Hematopoietic multipotent progenitor cell treated with erythropoietin and hydrocortisone succinate and interleukin-3 and kit ligand, for 15 days (in vitro differentiated cells): ENCODE data around the gene USP37.

Experiments
- DNase-seq: peaks from one replicate; pipeline ENCODE4 v3.0.0-alpha.2; 2015; ENCODE audit warnings: low spot score

USP37 gene, protein sequence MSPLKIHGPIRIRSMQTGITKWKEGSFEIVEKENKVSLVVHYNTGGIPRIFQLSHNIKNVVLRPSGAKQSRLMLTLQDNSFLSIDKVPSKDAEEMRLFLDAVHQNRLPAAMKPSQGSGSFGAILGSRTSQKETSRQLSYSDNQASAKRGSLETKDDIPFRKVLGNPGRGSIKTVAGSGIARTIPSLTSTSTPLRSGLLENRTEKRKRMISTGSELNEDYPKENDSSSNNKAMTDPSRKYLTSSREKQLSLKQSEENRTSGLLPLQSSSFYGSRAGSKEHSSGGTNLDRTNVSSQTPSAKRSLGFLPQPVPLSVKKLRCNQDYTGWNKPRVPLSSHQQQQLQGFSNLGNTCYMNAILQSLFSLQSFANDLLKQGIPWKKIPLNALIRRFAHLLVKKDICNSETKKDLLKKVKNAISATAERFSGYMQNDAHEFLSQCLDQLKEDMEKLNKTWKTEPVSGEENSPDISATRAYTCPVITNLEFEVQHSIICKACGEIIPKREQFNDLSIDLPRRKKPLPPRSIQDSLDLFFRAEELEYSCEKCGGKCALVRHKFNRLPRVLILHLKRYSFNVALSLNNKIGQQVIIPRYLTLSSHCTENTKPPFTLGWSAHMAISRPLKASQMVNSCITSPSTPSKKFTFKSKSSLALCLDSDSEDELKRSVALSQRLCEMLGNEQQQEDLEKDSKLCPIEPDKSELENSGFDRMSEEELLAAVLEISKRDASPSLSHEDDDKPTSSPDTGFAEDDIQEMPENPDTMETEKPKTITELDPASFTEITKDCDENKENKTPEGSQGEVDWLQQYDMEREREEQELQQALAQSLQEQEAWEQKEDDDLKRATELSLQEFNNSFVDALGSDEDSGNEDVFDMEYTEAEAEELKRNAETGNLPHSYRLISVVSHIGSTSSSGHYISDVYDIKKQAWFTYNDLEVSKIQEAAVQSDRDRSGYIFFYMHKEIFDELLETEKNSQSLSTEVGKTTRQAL

DNA sequence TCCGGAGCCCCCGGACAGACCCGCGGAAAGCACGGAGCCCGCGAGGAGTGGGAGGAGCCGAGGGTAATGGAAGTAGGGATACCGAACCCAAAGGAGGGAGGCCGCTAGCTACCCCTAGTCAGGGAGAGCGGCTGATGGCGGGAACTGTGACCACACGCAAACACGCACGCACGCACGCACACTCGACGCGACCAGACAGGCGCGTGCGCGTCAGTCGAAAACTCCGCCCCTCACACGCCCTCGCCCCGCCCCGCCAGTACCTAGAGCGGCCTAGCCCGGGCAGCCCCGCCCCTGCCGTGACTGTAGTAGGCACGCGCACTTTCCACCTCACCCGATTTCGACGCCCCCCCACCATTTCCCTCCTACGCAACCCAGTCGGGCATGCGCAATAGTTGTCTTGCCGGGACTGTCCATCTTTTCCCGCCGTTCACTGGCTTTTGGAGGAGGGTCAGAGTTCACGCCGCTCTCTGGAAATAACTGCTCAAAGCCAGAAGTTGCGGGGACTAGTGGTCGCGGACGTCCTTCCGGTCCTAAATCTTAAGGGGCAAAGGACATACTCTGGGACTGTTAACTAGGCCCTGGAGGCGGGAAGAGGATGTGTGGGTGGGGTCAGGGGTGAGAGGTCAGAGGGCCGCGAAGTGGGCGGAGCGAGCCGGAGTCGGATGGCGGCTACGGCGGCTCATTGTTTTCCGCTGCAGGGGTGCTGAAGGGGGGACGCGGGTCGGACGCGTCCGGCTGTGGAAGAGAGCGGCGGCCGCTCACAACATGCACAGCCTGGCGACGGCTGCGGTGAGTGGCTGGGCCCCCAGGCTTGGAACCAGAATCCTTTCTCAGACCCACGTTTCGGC is at the start of gene USP37, which contains the start of gene CNOT9:
USP37 (minus strand) TSS at position 162 of the 848 bp plus-strand sequence. CDS start 9,698 bp downstream, outside the sequence.
CNOT9 (plus strand) TSS at position 650 of the 848 bp plus-strand sequence; CDS start at position 766, 116 bp downstream.
- peak; percentile 97 for DNase-seq

DNA sequence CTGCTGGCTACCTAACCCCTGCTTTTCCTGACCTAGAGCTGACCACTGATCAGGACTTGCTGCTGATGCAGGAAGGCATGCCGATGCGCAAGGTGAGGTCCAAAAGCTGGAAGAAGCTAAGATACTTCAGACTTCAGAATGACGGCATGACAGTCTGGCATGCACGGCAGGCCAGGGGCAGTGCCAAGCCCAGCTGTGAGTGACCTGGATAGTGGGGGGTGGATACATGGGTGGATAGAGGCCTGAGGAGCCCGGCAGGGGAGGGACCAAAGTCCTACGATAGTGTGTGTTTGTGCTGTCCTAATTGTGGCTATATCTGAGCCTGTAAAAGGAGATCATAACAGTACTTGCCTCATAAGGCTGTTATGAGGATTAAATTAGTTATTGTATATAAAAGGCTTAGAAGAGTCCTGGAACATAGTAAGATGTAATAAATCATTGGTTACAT is 47.7 kb upstream of the USP37 start:
- DNase-seq = no peak

DNA sequence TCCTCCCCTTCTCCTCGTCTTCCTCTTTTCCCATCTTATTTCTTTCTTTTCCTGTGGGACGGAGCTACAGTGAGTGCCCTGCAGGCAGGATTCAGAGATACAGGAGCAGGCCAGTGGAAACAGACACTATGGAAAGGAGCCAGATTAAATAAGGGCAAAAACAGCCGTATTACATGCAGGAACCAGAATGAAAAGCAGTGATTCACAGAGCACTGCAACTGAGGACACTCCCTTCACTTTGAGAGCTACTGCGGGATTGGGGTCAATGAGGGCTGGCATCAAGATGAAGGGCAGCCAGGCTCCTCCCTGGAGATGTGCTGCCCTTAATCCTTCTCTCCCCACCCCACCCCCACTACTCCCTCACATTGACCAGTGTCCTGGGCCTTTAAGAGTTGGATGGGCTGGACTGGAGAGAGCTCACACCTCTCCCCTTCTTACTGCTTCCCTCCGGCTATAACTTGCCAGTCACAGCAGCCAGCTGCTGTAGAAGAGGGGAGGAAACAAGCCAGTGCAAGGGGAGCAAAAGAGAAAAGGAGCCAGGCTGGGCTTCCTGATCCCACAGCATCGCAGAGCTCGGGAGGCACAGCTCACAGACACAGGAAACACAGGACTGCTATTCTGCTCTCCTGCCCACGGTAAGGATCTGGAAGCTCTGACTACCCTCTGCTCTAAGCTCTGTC is 39.4 kb upstream of the USP37 start, which contains the start of gene PLCD4:
PLCD4 (plus strand) TSS at position 464 of the 680 bp plus-strand sequence. CDS start 7,841 bp downstream, outside the sequence.
- no peak for DNase-seq

DNA sequence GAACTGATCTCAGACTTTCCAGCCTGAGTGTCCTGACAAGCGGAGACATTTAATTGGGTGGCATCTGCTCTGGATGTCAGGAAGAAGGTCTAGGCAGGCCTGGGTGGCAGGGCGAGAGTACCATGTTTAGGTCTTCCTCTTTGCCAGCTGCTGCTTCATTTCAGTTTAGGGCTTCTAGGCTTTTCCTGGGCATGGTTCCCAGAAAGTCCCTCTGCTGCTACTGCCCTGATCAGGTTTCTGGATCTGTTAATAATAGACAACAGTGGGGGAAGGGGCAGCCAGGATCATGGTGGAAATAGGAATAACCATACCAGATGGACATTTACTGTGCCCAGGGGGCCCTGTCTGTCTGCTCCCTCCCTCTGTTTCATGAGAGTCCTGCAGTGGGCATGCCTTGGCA is 37.3 kb upstream of the USP37 start:
- no peak for DNase-seq

DNA sequence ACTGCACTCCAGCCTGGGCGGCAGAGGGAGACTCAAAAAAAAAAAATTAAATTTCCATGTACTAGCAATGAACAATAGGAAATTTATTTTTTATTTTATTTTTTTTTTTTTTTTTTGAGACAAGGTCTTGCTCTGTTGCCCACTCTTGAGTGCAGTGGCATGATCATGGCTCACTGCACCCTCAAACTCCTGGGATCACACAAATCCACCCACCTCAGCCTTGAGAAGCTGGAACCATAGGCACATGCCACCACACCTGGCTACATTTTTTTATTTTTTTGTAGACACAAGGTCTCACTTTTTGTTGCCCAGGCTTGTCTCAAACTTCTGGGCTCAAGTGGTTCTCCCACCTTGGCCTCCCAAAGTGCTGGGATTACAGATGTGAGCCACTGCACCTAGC is 17.4 kb upstream of the USP37 start:
- DNase-seq = no peak

DNA sequence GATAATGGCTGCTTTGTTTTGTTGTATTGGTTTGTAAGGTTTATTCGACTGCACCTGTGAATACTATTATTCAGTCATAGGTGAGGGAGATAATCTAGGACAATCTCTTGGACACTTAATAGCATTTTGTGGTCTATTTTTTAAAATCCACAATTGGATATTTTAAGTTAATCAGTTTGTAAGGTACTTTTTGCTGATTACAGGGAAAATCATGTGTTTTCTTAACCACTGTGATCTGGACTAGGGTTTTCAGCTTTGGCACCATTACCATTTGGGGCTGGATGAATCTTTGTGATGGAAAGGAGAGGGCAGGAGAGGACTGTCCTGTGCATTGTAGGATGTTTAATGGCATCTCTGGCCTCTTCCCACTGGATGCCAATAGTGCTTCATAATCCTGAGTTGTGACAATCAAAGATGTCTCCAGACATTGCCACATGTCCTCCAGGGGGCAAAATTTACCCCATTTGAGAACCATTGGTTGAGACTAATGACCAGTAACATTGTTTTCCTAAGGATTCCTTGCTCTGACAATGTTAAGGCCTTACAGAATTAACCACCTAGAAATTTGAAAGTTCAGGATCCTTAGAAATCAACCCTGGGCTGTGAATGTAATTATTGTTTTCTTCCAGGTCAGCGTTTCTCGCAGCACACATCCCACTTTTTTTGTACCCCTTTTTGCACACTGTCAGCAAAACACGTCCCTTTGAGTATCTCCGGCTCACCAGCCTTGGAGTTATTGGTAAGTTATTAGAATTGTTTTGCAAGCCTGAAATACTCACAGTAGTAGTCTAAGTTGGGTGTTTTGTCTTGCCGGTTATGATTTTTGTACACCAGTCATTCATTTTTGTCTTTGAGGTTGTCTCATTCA is 16.1 kb upstream of the USP37 start:
- DNase-seq = no peak

DNA sequence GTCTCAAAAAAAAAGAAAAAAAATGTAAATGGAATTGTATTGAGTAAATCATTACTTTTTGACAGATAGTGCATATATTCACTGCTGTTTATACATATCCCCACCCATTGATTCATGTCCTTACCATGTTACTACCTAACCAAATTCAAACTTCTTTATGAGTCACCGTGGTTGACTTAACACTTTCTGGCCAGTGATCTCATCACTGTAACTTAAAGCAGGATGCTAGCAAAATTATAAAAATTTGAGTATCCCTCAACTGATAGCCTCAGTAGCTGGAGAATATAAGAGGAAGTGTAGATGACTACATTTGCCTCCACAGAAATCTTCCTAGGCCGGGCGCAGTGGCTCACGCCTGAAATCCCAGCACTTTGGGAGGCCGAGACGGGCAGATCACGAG is 13.9 kb upstream of the USP37 start:
- DNase-seq = no peak

DNA sequence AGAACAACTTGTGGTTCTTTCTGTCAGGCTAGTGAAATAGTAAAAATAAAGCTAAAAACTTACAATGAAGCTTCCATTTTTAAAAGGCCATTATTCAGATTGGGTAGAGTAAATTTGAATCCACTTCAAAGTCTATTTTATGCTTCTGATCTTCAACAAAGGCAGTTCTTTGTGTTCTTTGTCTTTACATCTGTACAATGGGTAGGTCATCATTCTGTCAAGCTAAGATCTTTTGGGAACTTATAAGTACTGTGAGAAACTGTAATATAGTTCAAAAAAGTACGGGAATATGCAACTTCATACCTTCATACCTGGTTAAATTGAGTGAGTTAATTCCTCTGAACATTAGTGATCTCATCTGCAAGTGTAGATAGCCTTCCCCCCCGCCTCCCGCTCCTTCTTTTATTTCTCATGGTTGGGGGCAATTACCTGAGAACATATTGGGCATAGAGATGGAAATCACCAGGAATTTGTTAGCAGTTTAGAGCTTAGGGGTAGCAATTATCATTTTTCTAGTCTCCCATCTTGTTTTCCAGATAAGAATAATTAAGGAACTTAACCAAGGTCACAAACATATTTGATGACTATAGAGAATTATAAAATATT is 10.2 kb upstream of the USP37 start:
- DNase-seq = no peak

DNA sequence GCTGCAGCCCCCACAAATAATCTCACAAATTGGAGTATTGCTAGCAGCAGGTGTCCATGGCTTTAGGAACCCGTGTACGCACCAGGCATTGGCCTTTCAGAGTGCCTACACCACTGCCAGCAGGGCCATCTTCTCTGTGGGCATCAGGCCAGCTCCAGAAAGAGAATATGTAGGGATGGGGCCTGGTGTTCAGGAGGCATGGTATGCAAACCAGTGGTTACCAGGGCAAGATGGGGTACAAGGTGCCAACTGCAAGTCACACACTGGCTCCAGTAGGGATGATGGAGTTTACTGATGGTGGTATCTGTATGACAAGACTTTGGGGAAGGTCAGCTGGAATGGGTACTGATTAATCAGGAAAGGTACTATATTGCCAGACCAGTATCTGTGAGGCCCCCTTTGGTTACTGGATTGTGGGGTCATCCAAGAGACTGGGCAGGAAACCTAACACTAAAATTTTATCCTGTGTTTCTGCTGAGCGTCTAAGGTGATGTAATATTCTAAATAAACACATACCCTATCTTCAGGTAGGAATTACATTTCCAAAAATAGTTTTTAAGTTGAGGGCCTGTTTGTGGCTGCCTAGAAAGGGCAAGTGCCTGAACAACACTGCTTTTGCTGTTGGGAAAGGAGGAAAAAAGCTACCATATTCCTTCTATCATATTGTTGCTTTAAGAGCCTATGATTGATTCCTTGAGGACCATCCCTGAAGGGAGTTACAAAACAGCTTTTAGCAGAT is 9.5 kb upstream of the USP37 start:
- DNase-seq = no peak

DNA sequence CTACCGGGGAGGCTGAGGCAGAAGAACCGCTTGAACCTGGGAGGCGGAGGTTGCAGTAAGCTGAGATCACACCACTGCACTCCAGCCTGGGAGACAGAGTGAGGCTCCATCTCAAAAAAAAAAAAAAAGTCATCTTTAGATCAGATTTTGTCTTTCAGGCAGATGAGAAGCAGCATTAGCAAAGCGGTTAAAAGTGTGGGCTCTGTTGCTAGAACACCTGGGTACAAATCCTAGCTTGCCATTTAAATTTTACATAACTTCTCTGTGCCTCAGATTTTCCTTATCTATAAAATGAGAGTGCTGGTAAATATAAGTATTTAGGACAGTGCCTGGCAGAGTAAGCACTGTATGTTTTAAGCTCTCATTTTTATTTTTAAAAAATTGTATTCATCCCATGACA is 8.7 kb upstream of the USP37 start:
- no peak for DNase-seq

DNA sequence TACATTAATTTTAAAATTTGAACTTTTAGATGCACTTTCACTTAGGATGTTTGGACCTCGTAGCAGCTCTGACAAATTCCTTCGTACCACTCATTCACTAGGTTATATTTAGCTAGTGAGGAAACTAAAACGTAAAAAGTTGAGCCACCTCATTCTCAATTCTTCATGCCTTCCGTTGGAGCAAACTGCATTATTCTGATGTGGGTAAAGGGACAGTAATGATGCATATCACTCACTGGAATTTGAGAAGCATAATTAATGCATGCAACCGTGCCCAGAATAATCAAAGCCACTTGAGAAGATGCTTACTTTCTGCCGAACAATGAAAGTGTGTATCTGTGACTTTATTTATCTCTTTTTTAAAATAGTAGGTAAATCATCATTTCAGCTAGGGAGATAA is 2.7 kb upstream of the USP37 start:
- no peak for DNase-seq

DNA sequence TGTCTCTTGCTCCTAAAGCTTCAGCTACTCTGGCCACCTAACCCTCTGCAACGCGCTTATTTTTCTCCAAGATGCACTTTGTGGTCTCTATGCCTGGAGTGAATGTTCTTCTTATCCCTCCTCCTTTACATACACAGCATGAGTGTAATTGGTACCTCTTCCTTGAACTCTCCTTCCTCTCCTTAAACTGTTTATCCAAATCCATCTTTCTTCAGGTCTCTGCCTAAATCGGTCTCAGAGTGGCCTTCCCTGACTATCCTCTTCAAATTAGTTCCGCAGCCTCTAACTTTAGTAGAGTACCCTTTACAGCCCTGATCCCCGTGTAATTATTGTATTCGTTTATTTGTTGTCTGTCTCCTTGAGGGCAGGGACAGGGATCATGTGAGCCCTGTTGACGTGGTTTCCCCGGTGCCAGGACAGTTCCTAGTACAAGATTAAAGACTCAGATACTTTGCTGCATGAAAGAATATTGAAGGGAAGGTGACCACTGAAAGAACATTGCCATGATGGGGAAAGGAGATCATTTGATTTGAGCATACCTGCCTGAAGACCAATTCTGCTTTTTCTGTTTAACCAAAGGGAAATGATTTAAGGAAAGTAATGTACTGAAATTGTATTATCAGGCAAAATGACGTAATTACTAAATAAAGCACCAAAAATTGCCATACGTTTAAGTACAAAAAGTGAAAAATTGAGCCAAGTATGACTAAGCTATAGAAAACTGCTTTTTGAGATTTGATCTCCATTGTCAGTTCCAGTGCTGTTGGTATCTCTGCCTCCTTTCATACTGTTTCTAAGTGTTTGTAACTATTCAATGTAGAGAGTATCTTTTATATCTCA is 1.7 kb upstream of the USP37 start:
- no peak for DNase-seq

DNA sequence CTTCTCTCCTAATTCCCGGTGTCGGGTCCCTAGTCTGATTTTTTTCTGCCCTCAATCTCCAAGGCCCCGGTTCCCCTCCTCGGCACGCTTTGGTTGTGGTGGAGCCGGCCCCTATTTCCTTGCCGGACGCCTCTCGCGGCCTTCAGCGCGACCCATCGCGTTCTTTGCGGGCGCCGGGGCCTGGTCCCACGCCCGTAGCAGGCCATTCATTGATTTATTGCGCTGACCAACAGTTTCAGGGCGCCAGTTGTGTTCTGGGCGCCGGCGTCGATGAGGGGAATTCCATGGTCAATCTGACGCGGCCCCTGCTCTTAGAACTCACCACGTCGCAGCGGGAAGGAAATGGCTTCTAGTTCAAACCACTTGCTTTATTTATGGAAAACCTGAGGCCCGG is 884 bp upstream of the USP37 start:
- peak; percentile 24 for DNase-seq

DNA sequence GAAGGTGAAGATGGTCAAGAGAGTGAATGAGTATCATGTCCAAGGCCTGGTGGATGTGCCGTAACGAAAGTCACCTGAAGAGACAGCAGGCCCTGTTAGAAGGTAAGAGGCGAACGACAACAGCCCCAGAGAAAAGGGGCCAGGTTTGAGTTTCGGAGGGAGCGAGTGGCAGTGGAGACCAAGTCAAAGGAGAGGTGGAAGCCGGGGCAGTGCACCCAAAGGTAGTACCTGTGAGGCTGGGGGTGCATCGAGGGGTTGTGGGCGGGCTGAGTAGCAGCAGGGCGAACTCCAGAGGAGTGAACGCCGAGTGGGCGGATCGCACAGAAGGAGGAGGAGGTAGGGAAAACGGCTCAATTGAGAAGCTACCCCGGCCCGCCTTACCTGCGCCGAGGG is 358 bp downstream of the USP37 start:
- DNase-seq = no peak

DNA sequence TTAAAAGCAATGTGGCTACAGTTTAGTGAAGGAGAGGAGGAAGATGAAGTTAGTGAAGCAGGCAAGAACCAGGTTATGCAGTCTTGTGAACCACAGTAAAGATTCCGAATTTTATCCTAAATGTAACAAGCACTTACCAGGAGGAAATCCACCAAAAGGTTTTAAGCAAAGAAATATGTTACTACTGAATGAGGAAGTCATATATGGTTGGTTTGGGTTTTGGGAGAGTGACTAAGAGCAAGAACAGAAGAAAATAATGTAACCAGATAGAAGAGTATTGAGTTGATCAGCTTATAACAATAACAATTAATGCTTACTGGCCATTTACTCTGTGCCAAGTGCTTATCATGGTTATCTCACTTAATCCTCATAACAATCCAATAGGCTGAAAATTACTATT is 1.9 kb downstream of the USP37 start:
- no peak for DNase-seq

DNA sequence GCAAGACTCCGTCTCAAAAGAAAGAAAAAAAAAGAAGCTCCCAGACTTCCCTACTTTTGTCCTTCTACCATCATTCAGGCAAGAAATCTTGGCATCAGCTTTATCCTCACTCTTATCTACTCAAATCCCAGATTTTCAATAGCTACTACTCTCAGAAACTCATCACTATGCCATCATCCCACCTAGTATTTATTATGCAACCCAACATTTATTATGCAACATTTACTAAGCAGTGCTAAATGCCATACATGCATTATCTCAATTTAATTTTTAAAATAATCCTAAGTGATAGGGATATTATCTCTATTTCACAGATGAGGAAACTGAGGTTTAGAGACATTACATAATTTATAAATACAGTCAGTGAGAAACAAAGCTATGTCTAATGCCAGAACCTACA is 4.1 kb downstream of the USP37 start:
- DNase-seq = no peak

DNA sequence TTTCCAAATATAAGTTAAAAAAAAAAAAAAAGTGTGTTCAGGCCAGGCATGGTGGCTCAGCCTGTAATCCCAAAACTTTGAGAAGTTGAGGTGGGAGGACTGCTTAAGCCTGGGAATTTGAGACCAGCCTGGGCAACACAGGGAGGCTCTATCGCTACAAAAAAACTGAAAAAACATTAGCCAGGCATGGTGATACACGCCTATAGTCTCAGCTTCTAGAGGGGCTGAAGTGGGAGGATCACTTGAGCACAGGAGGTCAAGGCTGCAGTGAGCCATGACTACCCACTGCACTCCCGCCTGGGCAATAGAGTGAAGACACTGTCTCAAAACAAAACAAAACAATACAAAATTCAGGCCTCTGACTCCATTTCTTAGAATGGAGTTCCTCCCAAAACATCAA is 9.2 kb downstream of the USP37 start:
- no peak for DNase-seq

DNA sequence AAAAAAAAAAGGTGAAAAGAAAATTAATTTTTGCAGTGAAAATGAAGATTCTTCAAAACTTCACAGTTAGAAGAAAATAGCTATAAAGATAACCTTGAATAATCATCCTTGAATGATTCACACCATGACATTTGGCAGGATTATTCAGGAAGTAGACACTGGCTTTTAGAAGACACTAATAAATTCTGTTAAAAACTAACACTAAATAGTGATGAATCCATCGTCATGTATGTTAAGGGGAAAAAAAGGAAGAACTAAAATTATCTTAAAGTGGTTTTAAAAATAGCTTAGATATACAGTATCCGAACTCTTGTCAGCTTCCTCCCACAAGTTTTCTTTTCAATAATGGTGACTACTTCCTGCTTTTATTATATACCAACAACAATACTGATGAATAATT is 10.2 kb downstream of the USP37 start:
- no peak for DNase-seq
